Peyer's patch (tissue), 4 donors: ENCODE measurements around the gene CTXND1. TPM values are rescaled to one million over a fixed set of nuclear protein-coding genes. Genes with fewer than 3 reads are reported as not detected.
A peak's percentile ranks its signal among the peaks of the same experiment; 100 is the strongest.

Experiments used
- DNase-seq, 3 donors: peaks; one replicate each; pipeline ENCODE4 v3.0.0-alpha.2; 2017 to 2019
- H3K27ac ChIP-seq, 4 donors: fragments of 200-600 bp; sonication (generic); one replicate each; pipeline ENCODE4 v1.5.1; 2016 to 2019
- H3K27me3 ChIP-seq, 2 donors: fragments of 200-600 bp; sonication (generic); one replicate each; pipeline ENCODE4 v1.5.1; 2019
- H3K36me3 ChIP-seq, 3 donors: fragments of 200-600 bp; sonication (generic); one replicate each; pipeline ENCODE4 v1.5.1; 2016 to 2019
- H3K4me1 ChIP-seq, 4 donors: fragments of 200-600 bp; sonication (generic); one replicate each; pipeline ENCODE4 v1.5.1; 2016 to 2019
- H3K4me3 ChIP-seq, 4 donors: fragments of 200-600 bp; sonication (generic); 1 replicate in 3 of 4; 2 replicates in 1 of 4; pipeline ENCODE4 v1.5.1; 2016 to 2019; ENCODE audit warnings: mild to moderate bottlenecking in 1 of 4
- H3K9me3 ChIP-seq, 4 donors: fragments of 200-600 bp; sonication (generic); one replicate each; pipeline ENCODE4 v1.5.1; 2016 to 2019; ENCODE audit warnings: mild to moderate bottlenecking in 1 of 4
- CTCF ChIP-seq, 6 experiments: fragments of 450-650 bp in 4 of 6; fragments of 200-600 bp in 2 of 6; sonication (generic) in 1 of 6; IDR thresholded peaks; one replicate each; pipeline ENCODE4 v1.5.1; 2017 to 2019; ENCODE audit warnings: antibody characterized with exemption in 6 of 6, mild to moderate bottlenecking in 3 of 6, moderate library complexity in 1 of 6
- POLR2A ChIP-seq, 2 donors: fragments of 450-650 bp; IDR thresholded peaks; one replicate each; pipeline ENCODE4 v1.5.1; 2017; ENCODE audit warnings: antibody characterized with exemption in 2 of 2, mild to moderate bottlenecking in 2 of 2, moderate library complexity in 2 of 2
- total RNA-seq, 4 donors: library from RNA; depleted of rRNA; stranded (reverse); fragments of >200 nt; gene quantifications; one replicate each; pipeline ENCODE4 v1.1.0, GENCODE V29; 2016

The CTXND1 gene
- total RNA-seq, 4 donors from 2014 or later = 0.53 to 5.0 (median 0.54) TPM; not detected in 1

DNA sequence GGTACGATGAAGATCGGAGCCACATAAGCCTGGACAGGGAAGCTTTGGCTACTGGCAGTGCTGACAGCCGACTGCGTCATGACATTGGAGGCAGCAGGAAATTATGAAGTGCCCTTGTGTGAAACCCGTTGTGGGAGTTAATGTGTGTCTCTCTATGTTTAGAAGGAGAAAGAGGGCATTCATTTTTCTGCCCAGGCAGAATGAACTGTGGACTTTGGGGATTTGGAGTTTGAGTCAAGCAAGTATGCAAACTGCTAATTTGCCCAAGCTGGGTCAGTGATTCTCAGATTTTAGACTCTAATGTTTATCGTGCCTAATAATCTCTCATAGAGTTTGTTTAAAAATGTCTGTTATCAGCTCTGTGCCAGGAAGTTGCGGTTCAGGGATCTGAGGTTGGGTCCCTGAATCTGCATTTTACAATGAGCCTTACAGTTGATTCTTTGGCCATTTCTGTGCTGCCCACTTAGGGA lies 5.6 kb downstream of the CTXND1 start:
- peaks cover 0 to 6% of the 10 kb centered on the region in 2 donors for H3K27me3 ChIP-seq
- no peak overlapping the region for H3K4me3 ChIP-seq
- H3K27ac ChIP-seq = no peak overlapping the region
- DNase-seq = no peak
- TF ChIP-seq POLR2A (IDR thresholded peaks at IDR 0.05) (no peak), CTCF (IDR thresholded peaks at IDR 0.05) (no peak)
- H3K36me3 ChIP-seq = no peaks in the 10 kb centered on the region
- peaks cover 0 to 2% (median 0%) of the 10 kb centered on the region in 4 donors for H3K4me1 ChIP-seq
- H3K9me3 ChIP-seq = no peaks in the 10 kb centered on the region

DNA sequence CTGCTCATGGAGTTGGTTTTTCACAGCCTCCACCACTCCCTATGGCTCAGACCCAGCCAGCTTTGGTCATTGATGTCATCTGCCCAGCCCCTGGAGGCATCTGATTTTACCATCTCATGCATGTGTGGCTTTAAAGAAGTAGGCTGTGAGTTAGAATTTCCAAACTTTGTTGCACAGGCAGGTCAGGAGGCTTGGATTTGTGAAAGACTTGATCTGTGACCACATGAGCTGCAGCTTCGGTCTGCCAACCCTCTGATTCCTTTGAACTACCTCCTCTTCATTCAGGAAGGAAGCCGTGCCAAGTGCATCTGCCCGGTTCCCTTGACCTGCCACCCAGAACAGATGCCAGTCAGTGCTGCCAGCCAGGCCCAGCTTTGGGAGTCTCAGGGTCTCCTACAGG lies 9.2 kb downstream of the CTXND1 start:
- Histone ChIP-seq H3K27ac (no peak overlapping the region), H3K4me3 (no peak overlapping the region), H3K36me3 (no peaks in the 10 kb centered on the region), H3K4me1 (no peaks in the 10 kb centered on the region), H3K9me3 (no peaks in the 10 kb centered on the region), H3K27me3 (no peaks in the 10 kb centered on the region)
- TF ChIP-seq CTCF (IDR thresholded peaks at IDR 0.05) (no peak), POLR2A (IDR thresholded peaks at IDR 0.05) (no peak)
- DNase-seq = peak in 1 of 3 donors; percentile 19

GRCh38 chr15:80242132-80242769 lies 9.8 kb downstream of the CTXND1 start:
- no peak overlapping the region for H3K4me3 ChIP-seq
- H3K4me1 ChIP-seq = no peaks in the 10 kb centered on the region
- peak in 1 of 3 donors; percentile 46 for DNase-seq
- H3K36me3 ChIP-seq = no peaks in the 10 kb centered on the region
- TF ChIP-seq CTCF (IDR thresholded peaks at IDR 0.05) (peak in 3 of 6 experiments; percentile 28 to 38 (median 28)), POLR2A (IDR thresholded peaks at IDR 0.05) (no peak)
- H3K27me3 ChIP-seq = no peaks in the 10 kb centered on the region
- H3K27ac ChIP-seq = no peak overlapping the region
- H3K9me3 ChIP-seq = no peaks in the 10 kb centered on the region

GRCh38 chr15:80241508-80241907 lies 10.5 kb downstream of the CTXND1 start:
- H3K27me3 ChIP-seq = no peaks in the 10 kb centered on the region
- H3K27ac ChIP-seq = no peak overlapping the region
- DNase-seq = no peak
- H3K4me1 ChIP-seq = no peaks in the 10 kb centered on the region
- H3K9me3 ChIP-seq = no peaks in the 10 kb centered on the region
- TF ChIP-seq CTCF (IDR thresholded peaks at IDR 0.05) (no peak), POLR2A (IDR thresholded peaks at IDR 0.05) (no peak)
- no peak overlapping the region for H3K4me3 ChIP-seq
- H3K36me3 ChIP-seq = no peaks in the 10 kb centered on the region

DNA sequence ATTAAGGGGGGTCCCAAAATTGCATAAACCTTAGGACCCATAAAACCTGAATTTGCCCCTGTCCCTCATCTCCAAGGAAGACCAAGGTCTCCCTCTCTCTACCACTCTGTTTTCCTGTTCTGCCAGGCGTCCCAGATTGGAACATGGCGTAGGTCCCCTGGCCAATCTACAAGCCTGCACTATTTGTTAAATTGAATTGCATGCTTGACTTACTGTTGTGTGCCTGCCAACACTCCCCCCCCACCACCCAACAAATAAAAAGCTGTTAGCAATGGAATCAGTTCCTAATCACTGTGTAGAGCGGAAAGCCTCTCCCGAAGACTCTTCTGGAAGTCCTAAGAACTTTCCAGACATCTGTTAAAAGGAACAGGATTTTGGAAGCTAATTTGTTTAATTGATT lies 11.7 kb downstream of the CTXND1 start:
- Histone ChIP-seq H3K36me3 (no peaks in the 10 kb centered on the region), H3K4me3 (no peak overlapping the region), H3K4me1 (no peaks in the 10 kb centered on the region), H3K9me3 (no peaks in the 10 kb centered on the region), H3K27ac (no peak overlapping the region), H3K27me3 (no peaks in the 10 kb centered on the region)
- TF ChIP-seq CTCF (IDR thresholded peaks at IDR 0.05) = no peak
- no peak for TF ChIP-seq POLR2A (IDR thresholded peaks at IDR 0.05)
- DNase-seq = no peak
